Caco-2 (cell line): ENCODE results near the gene RNF214. TPM values are rescaled to one million over a fixed set of nuclear protein-coding genes. Genes with fewer than 3 reads are reported as not detected.

Experiments
- BruUV-seq: library from RNA; stranded (reverse); fragments of 400-500 nt; replicated peaks from 2 replicates; lab custom pipeline; 2021; lab: Mats Ljungman, UMichigan
- CTCF ChIA-PET: fragments of 300-600 bp; sonication (Branson Sonifier 250); formaldehyde crosslinking; loops from one replicate; lab custom pipeline; 2022; ENCODE audit warnings: antibody characterized with exemption; lab: Charles Lee
- POLR2A ChIA-PET: fragments of 300-600 bp; sonication (Branson Sonifier 250); formaldehyde crosslinking; loops from one replicate; lab custom pipeline; 2022; ENCODE audit warnings: antibody characterized with exemption; lab: Charles Lee
- DNase-seq, 2 experiments: peaks; one replicate each; pipeline versions ENCODE4 v3.0.0 to v3.0.0-alpha.2; 2020 to 2022
- H3K27me3 ChIP-seq: replicated peaks from 2 replicates; pipeline ENCODE4 v1.6.0; 2011; ENCODE audit warnings: low read length; ENCODE audit not compliant: control insufficient read depth, insufficient read depth
- H3K36me3 ChIP-seq: 2 replicates; pipeline ENCODE4 v1.5.1; 2011; ENCODE audit warnings: low read length; ENCODE audit not compliant: control insufficient read depth, insufficient read depth
- H3K4me1 ChIP-seq: fragments of 250-450 bp; sonication (Bioruptor Pico); 2 replicates; pipeline ENCODE4 v1.5.1; 2020; ENCODE audit warnings: mild to moderate bottlenecking
- H3K4me3 ChIP-seq: 2 replicates; pipeline ENCODE4 v1.5.1; 2011; ENCODE audit warnings: low read depth, mild to moderate bottlenecking, control low read depth, low read length
- H3K9me3 ChIP-seq: fragments of 250-450 bp; sonication (Bioruptor Pico); 2 replicates; pipeline ENCODE4 v1.5.1; 2020; ENCODE audit warnings: mild to moderate bottlenecking, moderate library complexity
- H3K27ac Mint-ChIP-seq: one replicate; pipeline ENCODE4 v1.8.0; 2022; ENCODE audit warnings: mixed read lengths; ENCODE audit not compliant: unreplicated experiment
- H3K27me3 Mint-ChIP-seq: one replicate; pipeline ENCODE4 v1.8.0; 2022; ENCODE audit warnings: mixed read lengths; ENCODE audit not compliant: insufficient read depth, unreplicated experiment
- H3K36me3 Mint-ChIP-seq: one replicate; pipeline ENCODE4 v1.8.0; 2022; ENCODE audit warnings: mild to moderate bottlenecking, mixed read lengths; ENCODE audit not compliant: insufficient read depth, unreplicated experiment
- H3K4me1 Mint-ChIP-seq: one replicate; pipeline ENCODE4 v1.8.0; 2022; ENCODE audit warnings: low read depth, mixed read lengths; ENCODE audit not compliant: unreplicated experiment
- H3K4me3 Mint-ChIP-seq: one replicate; pipeline ENCODE4 v1.8.0; 2022; ENCODE audit warnings: mild to moderate bottlenecking, moderate library complexity, mixed read lengths; ENCODE audit not compliant: unreplicated experiment
- H3K9me3 Mint-ChIP-seq: one replicate; pipeline ENCODE4 v1.8.0; 2022; ENCODE audit warnings: mixed read lengths; ENCODE audit not compliant: unreplicated experiment
- intact Hi-C: fragments of 100-400 bp; cut with micrococcal nuclease; formaldehyde crosslinking; loops from one replicate; pipeline ENCODE4 v1.10.0; 2022; ENCODE audit not compliant: unreplicated experiment
- total RNA-seq: library from RNA; stranded (reverse); gene quantifications from 2 replicates; pipeline ENCODE4 v1.2.3, GENCODE V29; 2022
- TF ChIP-seq, protein P1 (sequence below), 2 experiments: fragments of 200-600 bp in 1 of 2; IDR thresholded peaks; 1 replicate in 1 of 2; 2 replicates in 1 of 2; pipeline versions ENCODE4 v1.5.1 to v1.8.0; 2011 to 2022; ENCODE audit warnings: antibody characterized with exemption in 1 of 2, control low read depth in 1 of 2, inconsistent platforms in 1 of 2, low read depth in 1 of 2, low read length in 1 of 2, mild to moderate bottlenecking in 1 of 2, moderate library complexity in 1 of 2; ENCODE audit not compliant: insufficient read depth in 1 of 2, severe bottlenecking in 1 of 2, unreplicated experiment in 1 of 2

Gene RNF214
- total RNA-seq, 1 experiment from 2014 or later: 55.8 TPM

DNA sequence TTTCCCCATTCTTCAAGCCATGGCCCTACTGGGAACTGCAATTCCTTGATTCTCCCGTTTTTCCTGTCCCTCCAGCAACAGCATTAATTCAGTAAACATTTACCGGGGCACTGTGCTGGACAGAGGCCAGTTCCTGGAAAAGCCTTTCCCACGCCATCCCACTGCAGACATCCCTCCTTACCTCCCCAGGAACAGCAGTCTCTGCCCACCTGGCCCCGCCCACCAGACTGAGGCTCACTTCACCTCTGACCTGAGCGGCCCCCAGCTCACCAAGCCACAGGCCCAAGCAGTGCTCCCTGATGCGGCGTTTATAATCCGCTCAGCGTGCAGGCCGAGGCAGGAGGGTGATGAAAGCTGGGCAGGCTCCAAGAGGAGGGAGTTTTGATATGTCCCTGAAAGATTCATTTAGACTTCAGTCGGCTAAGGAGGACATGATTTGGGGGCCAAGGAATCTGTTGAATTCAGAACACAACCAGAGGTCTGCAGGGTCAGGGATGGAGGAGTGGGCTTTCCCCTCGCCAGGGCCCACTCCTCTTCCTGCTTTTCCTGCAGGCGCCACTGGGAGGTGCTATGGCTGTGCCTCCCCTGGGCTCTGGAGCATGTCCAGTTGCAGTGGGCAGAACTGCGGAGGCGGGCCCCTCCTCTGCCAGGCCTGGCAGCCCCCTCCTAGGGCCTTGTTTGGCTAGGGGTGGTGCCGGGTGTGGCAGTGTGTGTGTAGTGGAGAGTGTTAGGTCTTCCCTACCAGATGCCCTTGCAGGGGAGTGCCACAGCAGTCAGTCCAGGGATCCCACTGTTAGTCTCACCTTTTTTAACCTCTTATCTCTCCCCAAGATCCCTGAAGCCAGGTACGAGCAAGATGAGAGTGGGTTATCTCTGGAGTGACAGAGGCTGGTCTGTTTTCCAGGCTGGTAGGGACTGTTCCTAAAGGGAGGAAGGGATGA, 34.7 kb upstream of the RNF214 start:
- Mint-ChIP-seq H3K36me3 (peaks cover 35% of the 10 kb centered on the region), H3K9me3 (no peaks in the 10 kb centered on the region), H3K27ac (peak overlapping the region; percentile 86), H3K27me3 (no peaks in the 10 kb centered on the region), H3K4me1 (peaks cover 34% of the 10 kb centered on the region), H3K4me3 (peak overlapping the region; percentile 72)
- DNase-seq: peak in 1 of 2 experiments; percentile 68
- H3K4me1 ChIP-seq: peaks cover 37% of the 10 kb centered on the region
- BruUV-seq: no TSS peak
- H3K36me3 ChIP-seq: 0 out of 2 replicates have a peak, but pooled peaks cover 1% of the 10 kb centered on the region
- ChIA-PET CTCF (interaction anchor here (1.0 kb wide), 1 partner anchor 29 kb away, joined by 3 read pairs; no protein-coding TSS in a partner anchor), POLR2A (interaction anchor here (1.6 kb wide), 1 partner anchor 19 kb away, joined by 6 read pairs; the partner anchor contains the start of gene SIDT2)
- H3K27me3 ChIP-seq: no peaks in the 10 kb centered on the region
- H3K9me3 ChIP-seq: no peaks in the 10 kb centered on the region
- no peak overlapping the region for H3K4me3 ChIP-seq
- TF ChIP-seq, protein P1, sequence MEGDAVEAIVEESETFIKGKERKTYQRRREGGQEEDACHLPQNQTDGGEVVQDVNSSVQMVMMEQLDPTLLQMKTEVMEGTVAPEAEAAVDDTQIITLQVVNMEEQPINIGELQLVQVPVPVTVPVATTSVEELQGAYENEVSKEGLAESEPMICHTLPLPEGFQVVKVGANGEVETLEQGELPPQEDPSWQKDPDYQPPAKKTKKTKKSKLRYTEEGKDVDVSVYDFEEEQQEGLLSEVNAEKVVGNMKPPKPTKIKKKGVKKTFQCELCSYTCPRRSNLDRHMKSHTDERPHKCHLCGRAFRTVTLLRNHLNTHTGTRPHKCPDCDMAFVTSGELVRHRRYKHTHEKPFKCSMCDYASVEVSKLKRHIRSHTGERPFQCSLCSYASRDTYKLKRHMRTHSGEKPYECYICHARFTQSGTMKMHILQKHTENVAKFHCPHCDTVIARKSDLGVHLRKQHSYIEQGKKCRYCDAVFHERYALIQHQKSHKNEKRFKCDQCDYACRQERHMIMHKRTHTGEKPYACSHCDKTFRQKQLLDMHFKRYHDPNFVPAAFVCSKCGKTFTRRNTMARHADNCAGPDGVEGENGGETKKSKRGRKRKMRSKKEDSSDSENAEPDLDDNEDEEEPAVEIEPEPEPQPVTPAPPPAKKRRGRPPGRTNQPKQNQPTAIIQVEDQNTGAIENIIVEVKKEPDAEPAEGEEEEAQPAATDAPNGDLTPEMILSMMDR (IDR thresholded peaks at IDR 0.05; ENCODE audit: insufficient read depth in 1 of 2, low read depth in 1 of 2, low read length in 1 of 2, severe bottlenecking in 1 of 2, unreplicated experiment in 1 of 2): peak; percentile 64 to 65
- intact Hi-C loops: loop anchor here (2.0 kb wide), 1 partner anchor 29 kb away; no protein-coding TSS in a partner anchor

DNA sequence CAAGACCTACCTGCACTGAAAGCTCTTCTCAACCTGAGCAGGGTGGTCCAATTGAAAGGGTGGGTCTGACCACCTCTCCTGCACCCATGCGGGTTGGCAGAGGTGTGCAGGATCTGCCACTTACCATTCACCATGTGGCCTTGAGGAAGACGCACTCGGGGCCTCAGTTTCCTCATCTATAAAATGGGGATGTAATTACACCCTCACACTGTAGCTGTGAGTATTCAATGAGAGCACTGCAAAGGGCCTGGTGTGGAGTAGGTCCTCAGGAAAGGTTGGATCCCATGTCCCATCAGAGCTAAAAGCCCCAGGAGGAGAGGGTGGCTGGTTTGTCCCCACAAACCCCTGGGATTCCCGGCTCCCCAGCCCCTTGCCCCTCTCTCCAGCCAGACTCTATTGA, 33.9 kb upstream of the RNF214 start:
- Mint-ChIP-seq H3K27ac (peak overlapping the region; percentile 86), H3K27me3 (no peaks in the 10 kb centered on the region), H3K4me3 (peak overlapping the region; percentile 72), H3K4me1 (peaks cover 34% of the 10 kb centered on the region), H3K9me3 (no peaks in the 10 kb centered on the region), H3K36me3 (peaks cover 37% of the 10 kb centered on the region)
- TF ChIP-seq, protein P1 (IDR thresholded peaks at IDR 0.05; ENCODE audit: insufficient read depth in 1 of 2, low read depth in 1 of 2, low read length in 1 of 2, severe bottlenecking in 1 of 2, unreplicated experiment in 1 of 2): no peak
- no peaks in the 10 kb centered on the region for H3K9me3 ChIP-seq
- CTCF ChIA-PET: interaction anchor here (1.0 kb wide), 1 partner anchor 28 kb away, joined by 3 read pairs; no protein-coding TSS in a partner anchor
- intact Hi-C loops: loop anchor here (1.0 to 2.0 kb wide), 2 partner anchors 20 to 28 kb away; partner anchors contain the start of gene SIDT2
- no peaks in the 10 kb centered on the region for H3K27me3 ChIP-seq
- peak overlapping the region; percentile 20 for H3K4me3 ChIP-seq
- no peak for DNase-seq
- POLR2A ChIA-PET: interaction anchor here (1.6 kb wide), 1 partner anchor 20 kb away, joined by 6 read pairs; the partner anchor contains the start of gene SIDT2
- H3K4me1 ChIP-seq: peaks cover 37% of the 10 kb centered on the region
- BruUV-seq: no TSS peak
- no peaks in the 10 kb centered on the region for H3K36me3 ChIP-seq
